CD4-positive, alpha-beta T cell treated with Interleukin-4 for 4 hours (primary cell): ENCODE data around the gene WDR82.
A peak's percentile ranks its signal among the peaks of the same experiment; 100 is the strongest.

Experiments
- DNase-seq: peaks from one replicate; pipeline ENCODE4 v3.0.0-alpha.2; 2020

Gene WDR82

DNA sequence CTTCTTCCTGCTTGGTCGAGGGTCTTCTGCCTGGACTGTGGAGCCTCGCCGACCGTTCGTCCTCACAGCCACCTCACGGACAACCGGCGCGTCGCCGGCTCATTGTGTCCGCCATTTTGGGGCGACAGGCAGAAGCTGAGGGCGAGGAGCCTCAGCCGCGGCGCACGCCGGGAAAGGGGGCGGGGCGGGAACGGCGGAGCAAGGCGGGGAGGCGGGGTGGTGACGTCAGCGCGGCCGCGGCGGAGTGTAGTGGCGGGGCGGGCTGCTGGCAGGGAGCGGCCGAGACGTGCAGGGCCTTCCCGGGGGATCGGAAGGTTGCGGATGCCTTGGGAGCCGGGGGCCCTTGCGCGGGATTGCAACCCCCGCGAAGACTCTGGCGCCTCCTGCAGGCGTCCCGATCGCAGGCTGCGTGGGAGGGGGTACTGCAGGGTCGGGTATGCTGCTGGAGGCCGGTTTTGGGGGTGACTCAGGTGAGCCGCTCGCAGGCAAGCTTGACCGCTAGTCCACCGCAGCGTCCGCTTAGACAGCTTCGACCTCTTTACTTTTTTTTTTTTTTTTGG lies at the start of gene WDR82:
Gene WDR82 (minus strand): TSS at position 140 of the 560 bp plus-strand sequence. CDS start 288 bp downstream, outside the sequence.
- DNase-seq: peak; percentile 94

GRCh38 chr3:52327486-52328290 lies 49.2 kb upstream of the WDR82 start:
- no peak for DNase-seq

DNA sequence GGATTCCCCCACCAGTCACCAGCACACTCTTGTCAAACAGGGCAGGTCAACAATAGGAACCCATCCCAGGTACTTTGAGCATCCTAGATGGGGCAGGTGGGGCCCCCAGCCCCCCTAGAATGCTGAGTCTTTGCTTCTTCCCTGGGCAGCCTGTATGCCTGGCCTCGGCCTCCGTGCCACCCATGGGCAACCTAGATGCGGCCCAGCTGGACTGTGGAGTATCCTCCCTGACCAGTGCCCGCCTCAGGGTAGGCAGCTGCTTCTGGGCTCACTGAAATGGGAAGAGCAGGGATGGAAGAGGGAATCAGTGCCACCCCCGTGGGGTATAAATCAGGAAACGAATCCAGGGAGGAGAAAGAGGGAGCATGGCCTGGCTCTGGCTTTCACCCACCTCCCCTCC lies 48.5 kb upstream of the WDR82 start:
- no peak for DNase-seq

DNA sequence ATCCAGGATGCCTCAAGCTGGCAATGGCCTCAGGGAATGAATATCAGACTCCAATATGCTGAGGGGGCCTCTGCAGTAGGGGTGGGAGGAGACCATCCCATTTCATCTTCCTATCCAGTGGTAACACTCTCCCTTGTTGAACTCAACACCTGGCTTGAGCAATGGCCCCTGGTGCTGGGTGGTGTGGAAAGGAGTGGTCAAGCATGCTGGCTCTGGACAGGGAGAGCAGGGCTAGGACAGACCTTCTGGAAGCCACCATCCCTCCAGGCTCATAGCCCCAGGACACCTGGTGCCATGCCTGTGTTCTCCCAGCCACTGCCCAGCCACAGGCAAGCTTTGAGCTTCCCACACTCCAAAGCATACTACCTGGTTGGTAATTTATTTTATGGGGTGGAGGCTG lies 47.2 kb upstream of the WDR82 start:
- DNase-seq: no peak

GRCh38 chr3:52324676-52325075 lies 46.2 kb upstream of the WDR82 start:
- no peak for DNase-seq

- no peak for DNase-seq
Observed at GRCh38 chr3:52323526-52324295, 45.3 kb upstream of the WDR82 start.

GRCh38 chr3:52322466-52322865 lies 44.0 kb upstream of the WDR82 start:
- DNase-seq: no peak

- DNase-seq: no peak
Observed at GRCh38 chr3:52321481-52321880, 43.0 kb upstream of the WDR82 start.

GRCh38 chr3:52319921-52320595 lies 41.6 kb upstream of the WDR82 start:
- DNase-seq: no peak

- no peak for DNase-seq
Observed at GRCh38 chr3:52318186-52318816, 39.9 kb upstream of the WDR82 start.

DNA sequence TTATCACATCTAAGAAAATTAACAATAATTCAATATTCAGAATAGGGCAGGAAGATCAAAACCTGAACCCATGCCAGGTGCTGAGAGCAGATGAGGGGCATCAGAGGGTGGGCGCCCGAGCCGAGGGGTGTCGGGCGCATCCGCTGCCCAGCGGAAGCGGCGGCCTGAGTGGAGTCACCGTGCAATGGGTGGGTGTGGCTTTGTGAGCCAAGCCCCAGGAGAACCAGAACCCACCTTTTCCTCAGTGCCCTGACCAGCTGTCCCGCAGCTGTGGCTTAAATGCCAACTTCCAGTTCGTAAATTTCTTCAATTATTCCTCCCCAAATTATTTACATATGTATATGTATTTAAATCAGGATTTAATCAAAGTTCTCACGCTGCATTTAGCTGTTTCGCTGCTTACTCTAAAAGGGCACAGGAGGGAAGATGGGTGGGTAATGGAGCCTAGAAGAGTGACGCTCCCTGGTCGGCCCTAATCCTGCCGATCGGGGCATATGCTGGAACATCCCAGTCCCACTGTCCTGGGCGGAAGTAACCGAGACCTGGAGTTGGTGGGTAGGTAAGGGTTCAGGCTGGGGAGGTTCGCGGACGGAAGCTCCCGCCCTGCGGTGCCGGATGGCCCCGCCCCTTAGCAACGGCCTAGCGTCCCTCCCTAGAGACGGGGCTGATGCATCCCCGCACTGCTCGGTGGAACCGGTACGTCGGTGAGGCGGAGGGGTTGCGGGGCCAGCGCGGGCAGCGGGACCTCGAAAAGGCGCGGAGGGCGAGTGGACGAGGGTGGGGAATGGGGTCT lies 39.0 kb upstream of the WDR82 start:
- peak; percentile 75 for DNase-seq

- no peak for DNase-seq
Observed at GRCh38 chr3:52315977-52316764, 37.7 kb upstream of the WDR82 start, which contains the start of gene DNAH1. Gene DNAH1, plus strand, starts transcription at chr3:52316319. Its CDS starts 6,124 bp downstream, at chr3:52322443.

DNA sequence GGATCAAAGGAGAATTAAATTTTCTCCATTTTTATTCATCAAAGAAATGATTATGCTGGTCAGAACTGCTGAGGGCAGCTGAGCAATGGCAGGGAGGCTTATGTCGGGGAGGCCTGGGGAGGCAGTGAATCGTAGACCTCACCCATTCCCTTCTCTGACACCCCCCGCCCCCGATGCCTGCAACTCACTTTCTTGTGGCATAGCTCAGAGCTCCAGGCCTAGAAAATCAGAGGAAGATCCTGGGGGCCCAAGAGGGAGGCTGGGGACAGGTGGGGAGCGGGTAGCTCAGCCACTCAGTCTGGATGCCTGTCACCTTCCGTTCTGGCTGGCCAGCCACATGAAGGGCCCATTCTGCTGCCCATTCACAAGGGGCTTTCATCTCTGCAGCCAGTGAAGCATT lies 36.6 kb upstream of the WDR82 start:
- DNase-seq: no peak

DNA sequence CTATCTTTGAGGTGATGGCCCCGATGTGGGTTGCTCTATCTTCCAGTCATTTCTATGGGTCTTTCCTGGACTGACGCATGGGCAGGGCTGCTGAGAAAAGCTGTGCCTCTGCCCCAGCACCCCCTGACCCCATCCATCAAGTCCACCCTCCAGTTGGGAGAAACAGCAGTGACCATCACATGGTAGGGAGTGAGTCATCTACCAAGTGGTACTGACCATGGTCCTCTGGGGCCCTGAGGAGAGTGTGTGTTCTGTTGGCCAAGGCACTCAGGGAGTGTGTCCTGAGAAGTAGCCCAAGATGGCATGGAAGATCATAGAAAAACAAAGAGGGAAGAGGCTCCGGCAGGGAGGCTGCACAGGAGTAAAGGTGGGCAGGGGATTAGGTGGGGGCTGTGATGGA lies 36.0 kb upstream of the WDR82 start:
- no peak for DNase-seq

DNA sequence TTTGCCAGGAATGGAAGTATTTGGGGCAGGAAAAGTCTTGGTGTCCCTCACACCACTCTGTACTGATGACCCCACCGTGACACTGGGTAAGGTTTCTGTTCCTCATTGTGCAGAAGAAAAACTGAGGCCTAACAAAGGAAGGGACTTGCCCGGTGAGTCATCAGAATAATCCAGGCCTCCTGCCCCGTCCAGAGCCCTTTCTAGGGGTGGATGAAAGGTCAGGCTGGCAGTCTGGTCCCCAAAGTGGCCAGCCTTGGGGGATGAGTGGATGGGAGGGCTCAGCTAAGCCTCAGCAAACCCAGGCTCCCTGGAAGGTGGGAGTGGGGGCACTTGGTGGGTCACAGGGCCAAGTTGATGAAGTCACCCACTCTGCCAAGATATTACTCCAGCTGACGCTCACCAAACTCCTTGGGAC lies 35.3 kb upstream of the WDR82 start:
- DNase-seq: peak; percentile 13

GRCh38 chr3:52313188-52313773 lies 34.8 kb upstream of the WDR82 start:
- no peak for DNase-seq

GRCh38 chr3:52311576-52312119 lies 33.2 kb upstream of the WDR82 start:
- DNase-seq: no peak

DNA sequence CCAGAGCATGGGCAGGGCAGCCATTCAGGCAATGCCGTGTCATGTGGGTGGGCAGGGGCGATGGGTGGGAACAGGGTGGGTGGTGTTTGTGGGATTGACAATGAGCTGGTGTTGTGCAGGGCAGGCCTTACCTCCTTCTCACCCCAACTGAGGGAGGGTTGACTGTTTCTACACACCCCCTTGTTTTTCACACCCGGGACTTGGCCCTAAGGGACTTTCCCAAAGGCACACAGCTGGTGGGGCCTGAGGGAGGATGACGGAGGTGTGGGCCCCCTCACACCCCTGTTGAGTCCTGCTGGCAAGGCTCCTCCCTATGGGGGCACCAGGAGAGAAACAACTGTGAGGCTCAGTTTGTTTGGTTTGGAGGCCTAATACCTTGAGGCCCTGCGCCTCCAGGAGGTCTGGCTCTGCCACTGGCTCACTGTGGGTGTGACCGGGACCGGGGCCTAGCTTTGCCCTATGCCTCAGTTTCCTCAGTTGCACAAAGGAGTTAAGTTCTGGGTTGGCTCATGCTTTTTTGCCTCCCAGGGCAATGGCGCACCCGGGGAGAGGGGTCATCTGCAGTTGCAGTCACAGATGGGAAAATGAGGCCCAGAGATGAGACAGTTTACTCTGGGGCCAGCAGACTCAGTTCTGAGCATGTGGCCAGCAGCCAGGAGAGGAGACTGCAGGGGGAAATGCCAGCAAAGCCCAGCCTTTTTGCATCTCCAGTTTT lies 32.6 kb upstream of the WDR82 start:
- DNase-seq: peak; percentile 84

- DNase-seq: no peak
Observed at GRCh38 chr3:52308308-52308707, 29.9 kb upstream of the WDR82 start.

DNA sequence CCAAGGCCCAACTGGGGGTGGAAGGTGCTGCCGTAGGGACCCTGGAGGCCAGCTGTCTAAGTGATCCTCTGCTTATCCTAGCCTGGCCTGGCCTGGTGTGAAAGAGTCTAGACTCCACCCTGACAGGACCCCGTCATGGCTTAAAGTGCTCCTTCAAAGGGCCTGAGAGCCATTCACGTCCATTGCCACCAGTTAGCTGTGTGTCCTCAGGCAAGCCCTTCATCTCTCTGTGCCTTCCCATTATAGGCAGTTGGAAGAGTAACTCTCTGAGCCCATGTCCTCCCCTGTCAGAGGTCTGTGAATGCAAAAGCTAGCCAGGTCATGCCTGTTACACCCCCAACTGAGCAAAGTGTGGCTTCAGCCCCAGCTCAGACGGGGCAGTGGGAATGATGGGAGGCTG lies 28.5 kb upstream of the WDR82 start:
- DNase-seq: no peak
